Smooth muscle cell (in vitro differentiated cells): ENCODE data around the gene OSBPL2. TPM values are rescaled to one million over a fixed set of nuclear protein-coding genes. Genes with fewer than 3 reads are reported as not detected.

Source experiments
- DNase-seq: peaks from one replicate; lab custom pipeline; 2025; ENCODE audit not compliant: unreplicated experiment; lab: John Stamatoyannopoulos, UW
- H2AFZ ChIP-seq: fragments of 200-600 bp; sonication (generic); 2 replicates; pipeline ENCODE4 v1.6.0; 2016; ENCODE audit warnings: antibody characterized with exemption, low read depth, mild to moderate bottlenecking
- H3F3A ChIP-seq: fragments of 200-600 bp; sonication (generic); 2 replicates; pipeline ENCODE4 v1.6.0; 2017; ENCODE audit warnings: antibody characterized with exemption, low read depth
- H3K27ac ChIP-seq: fragments of 200-600 bp; sonication (generic); 2 replicates; pipeline ENCODE4 v1.5.1; 2016; ENCODE audit warnings: low read depth, mild to moderate bottlenecking
- H3K27me3 ChIP-seq: fragments of 200-600 bp; sonication (generic); 2 replicates; pipeline ENCODE4 v1.6.1; 2016; ENCODE audit warnings: low read depth, mild to moderate bottlenecking
- H3K36me3 ChIP-seq: fragments of 200-600 bp; sonication (generic); 2 replicates; pipeline ENCODE4 v1.5.1; 2016; ENCODE audit warnings: low read depth
- H3K4me1 ChIP-seq: fragments of 200-600 bp; sonication (generic); 2 replicates; pipeline ENCODE4 v1.5.1; 2016; ENCODE audit warnings: low read depth
- H3K4me2 ChIP-seq: fragments of 200-600 bp; sonication (generic); 2 replicates; pipeline ENCODE4 v1.6.0; 2016; ENCODE audit warnings: mild to moderate bottlenecking
- H3K4me3 ChIP-seq: fragments of 200-600 bp; sonication (generic); 2 replicates; pipeline ENCODE4 v1.5.1; 2016; ENCODE audit warnings: mild to moderate bottlenecking
- H3K79me2 ChIP-seq: fragments of 200-600 bp; sonication (generic); 2 replicates; pipeline ENCODE4 v1.6.0; 2016; ENCODE audit warnings: low read depth, mild to moderate bottlenecking
- H3K9ac ChIP-seq: fragments of 200-600 bp; sonication (generic); 2 replicates; pipeline ENCODE4 v1.6.0; 2016; ENCODE audit warnings: low read depth
- H3K9me3 ChIP-seq: fragments of 200-600 bp; sonication (generic); replicated peaks from 2 replicates; pipeline ENCODE4 v1.5.1; 2016; ENCODE audit warnings: low read depth
- H4K20me1 ChIP-seq: fragments of 200-600 bp; sonication (generic); 2 replicates; pipeline ENCODE4 v1.6.0; 2016; ENCODE audit warnings: low read depth
- CTCF ChIP-seq: fragments of 200-600 bp; sonication (generic); IDR thresholded peaks from 2 replicates; pipeline ENCODE4 v1.5.1; 2017; ENCODE audit warnings: borderline replicate concordance, mild to moderate bottlenecking, antibody characterized with exemption; ENCODE audit not compliant: insufficient read depth, poor library complexity, severe bottlenecking
- WGBS: methylation state at CpG from one replicate; pipeline ENCODE4 v1.1.7; 2016; ENCODE audit warnings: low lambda C conversion rate; 5-methylcytosine and 5-hydroxymethylcytosine counted together
- polyA plus RNA-seq: library from polyadenylated mRNA; unstranded; fragments of >200 nt; fragmentation: Nextera tagmentation; extraction: Ambion mirVana; gene quantifications from 2 replicates; pipeline ENCODE4 v1.2.1, GENCODE V29; 2016
- total RNA-seq: library from RNA; depleted of rRNA; stranded (reverse); fragments of >200 nt; gene quantifications from 2 replicates; pipeline ENCODE4 v1.2.3, GENCODE V29; 2014

The OSBPL2 gene
- total and polyA plus RNA-seq, 2 experiments from 2014 or later: 34.3 to 37.0 TPM

GRCh38 chr20:62333820-62334595 is 95.7 kb downstream of the OSBPL2 start:
- Histone ChIP-seq H3K27ac (no peak overlapping the region), H3K9ac (no peak overlapping the region), H3K4me2 (no peak overlapping the region), H2AFZ (no peak overlapping the region), H3K4me1 (no peaks in the 10 kb centered on the region), H3K27me3 (no peaks in the 10 kb centered on the region), H3K4me3 (no peak overlapping the region), H4K20me1 (no peaks in the 10 kb centered on the region), H3K79me2 (no peaks in the 10 kb centered on the region), H3F3A (no peaks in the 10 kb centered on the region), H3K36me3 (no peaks in the 10 kb centered on the region), H3K9me3 (no peaks in the 10 kb centered on the region)
- TF ChIP-seq CTCF: no peak
- 92% methylated on average over 37 of the region's 37 CpGs for WGBS
- DNase-seq: no peak

GRCh38 chr20:62334881-62335280 is 96.6 kb downstream of the OSBPL2 start:
- DNase-seq: no peak
- H3K9me3 ChIP-seq: no peaks in the 10 kb centered on the region
- no peak for TF ChIP-seq CTCF
- H3K4me1 ChIP-seq: no peaks in the 10 kb centered on the region
- H3F3A ChIP-seq: no peaks in the 10 kb centered on the region
- no peaks in the 10 kb centered on the region for H3K36me3 ChIP-seq
- no peak overlapping the region for H2AFZ ChIP-seq
- H3K27me3 ChIP-seq: no peaks in the 10 kb centered on the region
- no peak overlapping the region for H3K9ac ChIP-seq
- H3K27ac ChIP-seq: no peak overlapping the region
- no peaks in the 10 kb centered on the region for H3K79me2 ChIP-seq
- no peak overlapping the region for H3K4me3 ChIP-seq
- 99% methylated on average over 13 of the region's 13 CpGs for whole genome bisulfite sequencing
- no peaks in the 10 kb centered on the region for H4K20me1 ChIP-seq
- H3K4me2 ChIP-seq: no peak overlapping the region

- 94% methylated on average over 5 of the region's 6 CpGs for WGBS
Observed at GRCh38 chr20:62335532-62335931, 97.2 kb downstream of the OSBPL2 start.

More at GRCh38 chr20:62335532-62335931, 97.2 kb downstream of the OSBPL2 start:
- no peaks in the 10 kb centered on the region for H3K36me3 ChIP-seq
- H3K4me2 ChIP-seq: no peak overlapping the region
- TF ChIP-seq CTCF: no peak
- no peaks in the 10 kb centered on the region for H3K9me3 ChIP-seq
- H3K4me3 ChIP-seq: no peak overlapping the region
- no peaks in the 10 kb centered on the region for H3K27me3 ChIP-seq
- H2AFZ ChIP-seq: no peak overlapping the region
- H4K20me1 ChIP-seq: no peaks in the 10 kb centered on the region
- no peaks in the 10 kb centered on the region for H3K79me2 ChIP-seq
- DNase-seq: no peak
- H3F3A ChIP-seq: no peaks in the 10 kb centered on the region
- H3K4me1 ChIP-seq: no peaks in the 10 kb centered on the region
- H3K27ac ChIP-seq: no peak overlapping the region
- no peak overlapping the region for H3K9ac ChIP-seq
